DMS114 treated with DMSO at 0.1 percent for 48 hours (cell line): Measurements from ENCODE around the gene SLC52A1.
"Not testable (repeated sequence)": the region's sequence is repeated elsewhere in the genome, so short reads cannot be mapped to it uniquely, and the experiment has no call there.

ENCODE experiments used
- DNase-seq: peaks from one replicate; lab custom pipeline; 2025; ENCODE audit not compliant: unreplicated experiment; lab: John Stamatoyannopoulos, UW

Gene SLC52A1

DNA sequence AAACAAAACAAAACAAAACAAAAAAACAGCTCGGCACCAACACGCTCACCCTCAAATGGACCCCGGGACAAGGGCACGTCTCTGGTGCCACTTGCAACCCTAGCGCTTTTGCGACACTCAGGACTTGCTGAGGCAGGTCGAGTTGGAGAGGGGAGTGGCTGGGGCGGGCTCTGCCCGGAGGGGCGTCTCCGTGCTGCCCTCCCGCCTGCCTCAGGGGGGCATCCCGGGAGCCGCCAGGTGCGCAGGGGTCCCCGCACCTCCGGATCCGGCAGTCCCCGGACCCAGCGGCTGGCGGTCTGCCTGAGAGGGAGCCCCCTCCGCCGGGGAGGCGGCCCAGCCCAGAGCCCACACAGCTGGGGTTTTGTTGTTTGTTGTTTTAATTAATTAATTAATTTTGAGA, at the start of gene SLC52A1:
Gene SLC52A1 (minus strand): TSS at position 112 of the 400 bp plus-strand sequence. CDS start 820 bp downstream, outside the sequence.
- no peak for DNase-seq

DNA sequence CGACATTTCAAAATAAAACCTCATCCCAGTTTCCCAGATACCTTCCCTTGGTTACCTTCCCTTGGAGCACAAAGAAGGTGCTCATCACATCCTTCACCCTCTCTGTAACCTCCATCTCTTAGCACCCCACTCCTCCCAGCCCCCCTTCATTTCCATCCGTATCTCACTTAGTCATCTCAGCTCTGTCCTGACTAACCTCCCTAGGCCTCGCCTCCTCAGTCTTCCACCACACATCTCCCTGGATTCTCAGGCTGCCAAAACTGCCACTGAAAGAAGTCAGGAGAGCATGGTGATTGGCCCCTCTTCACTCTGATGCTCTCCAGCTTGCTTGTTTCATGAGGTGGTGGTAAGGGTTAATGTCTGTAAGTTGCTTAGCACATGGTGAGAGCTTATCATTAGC, 45.4 kb upstream of the SLC52A1 start:
- DNase-seq = no peak

DNA sequence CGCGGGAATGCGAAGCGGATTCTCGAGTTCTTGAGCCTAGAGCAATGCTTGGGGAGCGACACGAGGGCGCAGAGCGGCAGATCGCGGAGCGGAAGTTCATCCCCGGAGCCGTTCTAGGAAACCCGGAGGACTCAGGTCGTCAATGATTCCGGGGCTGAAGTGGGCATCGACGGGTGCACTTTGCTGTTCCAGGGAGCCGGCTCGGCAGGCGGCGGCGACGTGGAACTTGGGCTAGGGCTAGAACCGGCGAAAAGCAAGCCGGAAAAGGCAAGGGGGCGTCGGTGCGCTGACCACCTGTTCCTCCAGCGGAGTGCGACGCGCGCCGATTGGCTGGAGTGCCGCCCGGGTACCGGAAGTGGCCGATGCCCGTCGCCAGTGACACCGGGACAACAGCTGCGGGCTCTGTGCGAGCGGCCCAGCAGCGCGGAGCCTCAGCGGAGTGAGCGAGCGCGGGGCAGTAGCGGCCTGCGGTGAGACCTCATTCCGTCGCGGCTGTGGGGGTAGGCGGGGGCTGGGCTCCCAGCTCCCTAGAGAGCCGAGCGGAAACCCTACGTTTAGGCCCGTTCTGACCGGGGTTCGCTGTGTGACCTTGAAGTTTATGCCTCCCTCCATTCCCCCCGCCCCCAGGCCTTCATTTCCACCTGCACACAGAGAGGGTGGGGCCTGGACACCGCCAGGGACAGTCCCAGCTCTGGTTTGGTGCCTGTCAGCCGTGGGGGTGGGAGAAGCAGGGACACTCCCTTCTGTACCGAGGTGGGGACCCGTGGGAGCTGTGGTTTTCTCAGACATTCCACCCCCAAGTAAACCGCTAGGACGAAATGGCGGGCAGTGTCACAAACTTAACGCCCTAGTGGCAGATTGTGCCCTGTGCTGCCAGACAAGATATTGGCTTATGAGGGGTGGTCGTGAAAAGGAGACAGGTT, 43.1 kb upstream of the SLC52A1 start, which contains the start of gene ZFP3:
Gene ZFP3 (plus strand): TSS at position 362 of the 923 bp plus-strand sequence. CDS start 13,038 bp downstream, outside the sequence.
- DNase-seq = peak; percentile 73

DNA sequence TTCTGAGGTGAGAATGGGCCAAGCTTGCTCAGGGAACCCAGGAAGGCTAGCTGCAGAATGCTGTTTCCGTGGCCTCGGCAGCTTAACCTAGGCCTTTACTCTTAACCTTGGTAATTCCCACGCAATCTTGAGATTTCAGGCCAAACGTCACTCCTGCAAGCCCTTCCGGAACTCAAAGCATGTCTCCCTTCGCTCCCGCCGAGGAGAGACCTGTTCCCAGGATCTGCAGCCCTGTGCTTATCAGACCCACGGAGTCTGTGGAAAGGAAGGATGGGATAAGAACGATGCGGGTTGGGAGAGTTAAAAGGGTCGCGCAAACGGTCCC, 42.5 kb upstream of the SLC52A1 start:
- no peak for DNase-seq

DNA sequence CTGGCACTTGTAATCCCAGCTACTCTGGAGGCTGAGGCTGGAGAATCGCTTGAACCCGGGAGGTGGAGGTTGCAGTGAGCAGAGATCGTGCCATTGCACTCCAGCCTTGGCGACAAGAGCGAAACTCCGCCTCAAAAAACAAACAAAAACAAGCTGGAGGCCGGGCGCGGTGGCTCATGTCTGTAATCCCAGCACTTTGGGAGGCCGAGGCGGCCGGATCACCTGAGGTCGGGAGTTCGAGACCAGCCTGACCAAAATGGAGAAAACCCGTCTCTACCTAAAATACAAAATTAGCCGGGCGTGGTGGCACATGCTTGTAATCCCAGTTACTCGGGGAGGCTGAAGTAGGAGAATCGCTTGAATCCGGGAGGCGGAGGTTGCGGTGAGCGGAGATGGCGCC, 42.0 kb upstream of the SLC52A1 start:
- DNase-seq = not testable (repeated sequence)

DNA sequence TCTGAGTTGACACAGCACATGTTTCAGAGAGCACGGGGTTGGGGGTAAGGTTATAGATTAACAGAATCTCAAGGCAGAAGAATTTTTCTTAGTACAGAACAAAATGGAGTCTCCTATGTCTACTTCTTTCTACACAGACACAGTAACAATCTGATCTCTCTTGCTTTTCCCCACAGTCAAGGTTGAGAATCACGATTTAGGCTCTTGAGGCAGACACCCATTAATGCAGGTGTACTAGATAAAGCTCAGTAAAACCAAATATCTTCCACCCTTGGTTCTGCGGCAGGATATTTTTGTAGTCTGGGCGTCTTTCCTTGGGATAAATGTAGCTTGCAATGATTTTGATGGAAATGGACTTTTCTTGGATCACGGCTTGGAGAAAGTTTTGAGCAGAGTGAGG, 40.2 kb upstream of the SLC52A1 start:
- DNase-seq = not testable (repeated sequence)

DNA sequence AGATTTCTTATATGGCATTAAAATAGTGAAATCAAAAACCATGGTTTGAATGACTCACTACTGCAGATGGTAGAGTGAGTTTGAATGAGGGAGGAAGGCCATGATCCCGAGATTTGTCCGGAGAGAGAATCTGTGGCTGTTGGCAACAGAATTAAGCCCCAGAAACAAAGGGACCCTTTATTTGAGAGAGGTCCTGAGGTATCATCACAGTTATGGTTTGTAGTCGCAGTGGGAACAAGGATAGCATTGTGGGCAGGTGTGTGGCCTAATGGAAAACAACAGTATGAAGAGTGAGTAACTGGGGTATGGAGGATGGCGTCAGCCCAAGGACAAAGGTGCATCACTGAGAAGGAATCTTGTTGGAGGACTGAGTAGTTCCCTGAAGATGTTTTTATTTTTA, 34.5 kb upstream of the SLC52A1 start:
- no peak for DNase-seq

DNA sequence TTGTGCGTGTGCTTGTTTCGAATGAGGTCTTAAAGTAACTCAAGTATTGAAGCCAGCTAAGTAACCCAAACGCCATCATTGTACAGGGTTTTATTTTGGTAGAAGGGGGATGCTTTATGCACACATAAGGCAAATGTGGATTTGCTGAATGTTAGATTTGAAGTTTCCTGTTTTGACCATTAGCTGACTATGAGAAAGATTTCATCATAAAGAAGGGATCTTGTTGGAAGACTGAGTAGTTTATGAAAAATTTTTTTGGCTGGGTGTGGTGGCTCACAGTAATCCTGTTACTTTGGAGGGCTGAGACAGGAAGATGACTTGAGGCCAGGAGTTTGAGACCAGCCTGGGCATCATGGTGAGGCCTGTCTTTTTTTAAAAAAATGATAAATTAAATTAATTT, 33.0 kb upstream of the SLC52A1 start:
- no peak for DNase-seq

DNA sequence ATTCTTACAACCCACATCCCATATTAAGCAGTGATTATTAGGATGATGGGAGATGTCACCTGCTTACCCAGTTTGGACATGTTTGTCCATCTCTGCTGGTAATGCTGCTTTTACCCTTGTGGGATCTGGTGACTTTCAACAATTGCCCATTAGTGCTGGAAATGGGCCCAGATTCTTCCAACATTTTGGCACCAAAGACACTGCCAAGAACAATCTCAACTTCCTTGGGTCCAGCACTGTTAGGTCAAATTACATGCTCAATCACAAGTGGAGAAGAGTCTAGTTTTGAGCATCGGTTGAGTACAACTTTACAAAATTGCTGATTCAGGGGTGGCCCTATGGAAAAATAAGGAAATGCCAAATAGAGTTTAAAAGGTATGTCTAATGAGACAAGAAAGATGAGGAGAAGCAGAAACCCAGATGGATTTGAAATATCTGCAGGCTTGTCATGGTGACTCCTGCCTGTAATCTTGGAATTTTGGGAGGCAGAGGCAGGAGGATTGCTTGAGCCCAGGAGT, 30.1 kb upstream of the SLC52A1 start:
- DNase-seq = no peak

DNA sequence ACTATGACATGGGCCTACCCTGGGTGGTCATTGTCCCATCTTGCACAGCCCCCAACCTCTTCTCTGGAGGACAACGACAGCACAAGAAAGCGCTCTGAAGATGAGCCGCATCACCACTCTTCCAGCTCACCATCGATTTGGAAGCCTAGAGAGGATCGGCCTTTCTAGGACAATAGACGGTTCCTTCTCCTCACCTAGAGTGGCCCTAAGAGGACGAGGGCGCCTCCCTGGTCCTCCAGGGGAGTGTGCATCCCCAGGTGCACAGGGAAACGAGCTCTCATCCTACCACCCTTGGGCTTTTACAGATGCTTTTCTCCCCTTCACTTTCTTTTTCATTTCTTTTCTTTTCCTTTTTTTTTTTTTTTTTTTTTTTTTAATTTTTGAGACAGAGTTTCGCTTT, 20.3 kb upstream of the SLC52A1 start:
- DNase-seq = no peak

DNA sequence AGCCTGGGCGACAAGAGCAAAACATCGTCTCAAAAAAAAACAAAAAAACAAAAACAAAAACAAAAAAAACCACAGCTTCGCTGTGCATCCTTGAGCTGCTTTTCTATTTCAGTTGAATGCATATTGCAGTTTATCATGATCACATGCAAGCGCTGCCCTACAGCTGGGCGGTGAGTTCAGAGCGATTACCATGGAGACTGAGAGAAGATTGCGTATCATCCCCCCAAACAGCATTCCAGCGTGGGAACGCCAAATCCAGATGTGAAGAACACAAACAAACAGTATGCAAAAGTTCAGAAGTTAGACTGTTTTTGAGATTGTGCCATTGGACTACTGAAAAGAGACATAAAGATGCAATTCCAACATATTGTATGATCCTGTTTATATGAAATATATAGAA, 15.1 kb upstream of the SLC52A1 start:
- no peak for DNase-seq

DNA sequence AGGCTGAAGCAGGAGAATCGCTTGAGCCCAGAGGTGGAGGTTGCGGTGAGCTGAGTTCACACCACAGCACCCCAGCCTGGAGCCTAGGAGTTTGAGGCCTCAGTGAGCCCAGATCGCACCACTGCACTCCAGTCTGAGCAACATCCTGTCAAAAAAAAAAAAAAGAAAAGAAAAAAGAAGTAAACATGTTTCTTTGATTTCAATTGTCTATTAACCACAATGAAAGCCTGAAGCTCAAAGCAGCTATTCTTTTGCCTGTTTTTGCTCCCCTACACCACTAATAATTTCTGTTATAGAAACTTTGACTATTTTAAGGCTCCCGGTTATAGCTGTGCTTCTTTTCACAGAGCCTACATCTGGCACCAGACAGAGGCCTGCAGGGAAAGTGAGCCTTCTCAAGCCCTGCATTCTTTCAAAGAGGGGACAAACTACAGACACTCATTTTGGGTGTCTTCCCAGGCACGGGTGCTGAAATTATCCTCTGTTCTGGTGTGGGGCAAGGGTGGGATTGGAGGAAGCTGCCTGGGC, 14.2 kb upstream of the SLC52A1 start:
- no peak for DNase-seq

DNA sequence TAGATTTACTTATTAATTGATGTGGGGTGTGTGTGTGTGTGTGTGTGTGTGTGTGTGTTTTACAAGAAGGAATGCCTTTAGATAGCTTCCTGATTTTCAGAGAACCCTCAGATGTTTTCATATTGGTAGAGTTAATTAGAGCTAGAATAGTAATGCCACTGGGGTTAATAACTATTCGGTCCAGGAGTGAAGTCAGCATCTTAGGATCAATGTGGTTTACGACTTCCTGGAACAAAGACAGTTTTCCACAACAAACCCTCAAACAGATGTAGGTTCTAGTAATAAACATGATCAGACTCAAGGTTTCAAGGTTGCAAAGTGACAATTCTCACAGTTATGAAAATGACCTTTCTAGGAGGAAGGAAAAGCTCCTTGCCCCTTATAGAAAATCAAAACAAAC, 12.2 kb upstream of the SLC52A1 start:
- DNase-seq = no peak

DNA sequence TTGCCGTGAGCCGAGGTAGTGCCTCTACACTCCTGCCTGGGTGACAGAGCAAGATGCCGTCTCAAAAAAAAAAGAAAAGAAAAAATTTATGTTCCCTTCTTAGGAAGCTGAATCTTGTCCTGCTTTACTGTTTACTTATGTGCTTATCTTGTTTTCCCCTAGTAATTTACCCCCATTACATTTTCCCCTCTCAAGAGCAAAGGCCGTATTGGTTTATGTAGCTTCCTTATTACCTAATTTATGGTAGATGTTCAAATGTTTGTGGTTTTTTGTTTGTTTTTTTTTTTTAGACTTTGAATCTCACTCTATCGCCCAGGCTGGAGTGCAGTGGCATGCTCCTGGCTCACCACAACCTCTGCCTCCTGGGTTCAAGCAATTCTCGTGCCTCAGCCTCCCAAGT, 10.3 kb upstream of the SLC52A1 start:
- DNase-seq = no peak

DNA sequence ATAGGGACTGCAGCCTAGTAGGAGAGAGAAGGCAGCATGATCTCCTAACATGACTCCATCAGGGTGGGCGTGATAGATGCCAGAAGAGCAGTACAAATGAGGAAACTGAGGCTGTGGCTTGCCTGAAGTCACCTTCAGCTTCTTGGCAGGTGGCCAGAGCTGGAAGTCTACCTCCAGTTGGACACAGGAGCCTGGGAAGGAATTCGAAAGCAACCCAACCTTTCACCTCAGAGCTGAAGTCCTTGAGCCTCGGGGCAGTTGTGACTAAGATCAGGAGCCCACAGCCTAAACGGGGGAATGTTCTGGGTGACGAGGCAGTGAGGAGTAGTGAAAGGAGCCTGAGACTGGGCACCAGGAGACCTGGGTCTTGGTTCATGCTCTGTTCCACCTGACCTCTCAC, 9.4 kb upstream of the SLC52A1 start:
- no peak for DNase-seq

DNA sequence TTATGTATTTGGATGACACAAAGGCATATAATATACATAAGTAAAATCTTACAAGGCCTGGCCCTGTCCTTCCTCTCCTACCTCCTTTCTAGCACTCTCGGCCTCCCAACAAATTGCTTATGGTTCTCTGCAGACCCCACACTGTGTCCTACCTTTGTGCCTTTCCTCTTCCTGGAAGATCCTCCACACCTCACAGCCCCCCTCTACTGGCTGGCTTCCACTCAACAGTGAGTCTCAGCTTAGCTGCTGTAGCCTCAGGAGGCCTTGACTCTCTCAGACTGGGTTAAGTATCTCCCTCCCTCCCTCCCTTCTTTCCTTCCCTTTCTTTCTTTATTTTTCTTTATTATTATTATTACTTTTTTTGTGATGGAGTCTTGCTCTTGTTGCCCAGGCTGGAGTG, 8.3 kb upstream of the SLC52A1 start:
- DNase-seq = no peak

DNA sequence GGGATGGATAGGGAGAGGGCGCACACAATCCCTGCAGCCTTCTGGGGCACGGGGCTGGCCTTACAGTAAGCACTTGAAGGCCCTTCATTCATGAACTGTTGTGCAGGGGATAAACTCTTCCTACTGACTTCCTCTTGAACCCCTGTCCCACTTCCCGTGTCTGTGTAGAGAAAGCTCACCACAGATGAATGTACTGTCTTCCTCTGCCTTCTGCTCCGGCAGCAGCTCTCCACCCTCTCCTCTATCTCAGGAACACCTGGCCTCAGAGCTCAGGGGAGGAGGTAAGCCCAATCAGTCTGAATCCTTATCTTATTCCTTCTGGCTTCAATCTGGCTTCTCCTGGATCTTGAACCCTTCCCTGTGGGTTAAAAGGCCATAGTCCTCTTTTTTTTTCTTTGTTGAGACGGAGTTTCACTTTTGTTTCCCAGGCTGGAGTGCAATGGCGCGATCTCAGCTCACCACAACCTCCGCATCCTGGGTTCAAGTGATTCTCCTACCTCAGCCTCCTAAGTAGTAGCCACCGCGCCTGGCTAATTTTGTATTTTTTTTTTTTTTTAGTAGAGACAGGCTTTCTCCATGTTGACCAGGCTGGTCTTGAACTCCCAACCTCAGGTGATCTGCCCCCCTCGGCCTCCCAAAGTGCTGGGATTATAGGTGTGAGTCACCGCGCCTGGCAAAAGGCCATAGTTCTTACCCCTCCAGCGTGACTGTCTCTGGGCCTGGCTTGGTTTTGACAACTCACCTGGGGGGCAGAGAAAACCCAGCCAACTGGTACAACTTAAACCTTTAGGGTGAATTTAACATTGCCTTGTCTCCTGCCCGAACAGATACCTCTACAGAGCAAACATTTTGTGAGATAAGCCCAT, 7.2 kb upstream of the SLC52A1 start:
- no peak for DNase-seq

DNA sequence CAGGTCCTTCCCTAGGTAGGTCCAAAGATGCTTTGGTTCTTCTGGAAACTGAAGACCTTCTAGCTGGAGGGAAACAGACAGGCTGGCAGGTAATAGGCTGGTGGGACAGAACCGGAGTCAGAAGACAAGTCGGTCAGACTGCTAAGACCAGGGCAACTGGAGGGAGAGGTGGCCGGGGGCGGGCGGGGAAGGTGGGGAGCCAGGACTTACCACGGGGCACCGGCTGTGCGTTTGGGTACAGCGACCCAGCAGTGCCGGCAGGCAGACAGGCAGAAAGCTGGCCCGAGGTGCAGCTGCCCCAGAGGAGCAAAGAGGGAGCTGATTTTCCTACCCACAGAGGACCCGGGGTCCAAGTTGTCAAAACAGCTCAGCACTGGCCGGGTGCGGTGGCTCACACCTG, 575 bp downstream of the SLC52A1 start:
- DNase-seq = no peak

DNA sequence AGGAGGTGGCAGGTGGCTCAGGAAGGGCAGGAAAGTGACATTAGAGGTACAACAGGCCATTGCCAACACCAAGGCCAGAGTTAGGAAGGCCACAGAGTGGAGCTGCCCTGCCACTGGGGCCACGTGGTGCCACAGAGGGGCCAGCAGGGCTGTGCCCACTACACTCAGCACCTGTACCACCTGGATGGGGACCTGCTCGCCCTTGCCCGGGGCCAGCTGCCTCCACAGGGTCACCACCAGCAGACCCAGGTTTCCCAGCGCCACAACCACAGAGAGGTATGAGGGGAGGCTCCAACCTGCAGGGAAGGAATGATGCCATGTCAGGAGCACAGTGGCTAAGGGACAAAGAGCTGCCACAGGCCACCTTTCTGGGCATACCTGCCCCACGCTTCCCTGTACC, 1.2 kb downstream of the SLC52A1 start:
- DNase-seq = no peak

DNA sequence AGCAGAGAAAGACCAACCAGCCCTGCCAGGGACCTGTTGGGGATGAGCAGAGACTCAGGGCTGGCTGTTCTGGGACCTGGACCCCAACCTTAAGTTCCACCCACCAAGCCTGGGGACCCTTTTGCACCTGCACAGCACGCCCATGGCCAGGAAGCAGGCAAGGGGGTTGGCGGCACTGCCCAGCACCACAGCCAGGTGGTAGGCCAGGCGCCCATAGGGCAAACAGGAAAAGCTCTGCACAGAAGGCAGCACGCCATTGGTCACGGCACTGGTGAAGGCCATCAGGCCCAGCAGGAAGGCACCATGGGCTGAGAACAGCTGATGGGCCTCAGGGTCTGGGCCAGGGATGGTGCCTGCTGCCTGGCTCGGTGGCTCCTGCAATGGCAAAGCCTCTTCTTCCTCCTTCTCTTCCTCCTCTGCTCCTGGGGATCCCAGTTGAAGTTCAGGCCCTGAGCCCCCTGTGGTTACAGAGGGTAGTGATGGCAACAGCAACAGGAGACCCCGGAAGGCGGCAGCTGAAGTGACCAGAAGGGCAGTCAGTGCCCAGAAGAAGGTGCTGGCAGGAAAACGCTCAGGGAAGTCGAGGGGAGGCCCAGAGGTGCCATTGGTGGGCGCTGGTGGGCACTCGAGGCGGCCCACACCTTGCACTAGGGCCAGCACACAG, 1.7 kb downstream of the SLC52A1 start:
- no peak for DNase-seq

DNA sequence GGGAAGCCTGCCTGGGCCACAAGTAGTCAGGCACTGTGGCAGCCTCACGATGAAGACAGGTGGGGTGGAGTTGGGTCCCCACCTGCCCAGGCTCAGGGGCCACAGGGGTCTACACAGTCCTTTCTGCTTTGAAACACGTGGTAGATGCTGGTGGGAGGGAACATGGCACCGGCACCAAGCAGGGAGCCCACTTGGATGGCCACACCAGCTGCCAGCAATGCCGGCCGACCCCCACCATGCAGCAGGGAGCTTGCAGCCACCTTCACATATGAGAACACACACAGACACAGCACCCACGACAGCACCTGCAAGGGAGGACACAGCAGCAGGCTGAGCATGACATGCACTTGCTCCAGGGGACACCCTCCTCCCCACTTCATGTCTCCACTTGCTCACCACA, 2.4 kb downstream of the SLC52A1 start:
- DNase-seq = no peak
